SK-N-SH (cell line): ENCODE results near the gene NPW. TPM values are rescaled to one million over a fixed set of nuclear protein-coding genes. Genes with fewer than 3 reads are reported as not detected.

Source experiments
- CTCF ChIA-PET: fragments of 300-600, 350-600 bp; formaldehyde crosslinking; extraction: SDS; loops from one replicate; lab custom pipeline; 2021; lab: Yijun Ruan, JAX
- POLR2A ChIA-PET: fragments of 350-600 bp; sonication (Branson Sonifier 250); formaldehyde crosslinking; extraction: SDS; loops from one replicate; lab custom pipeline; 2020; ENCODE audit warnings: antibody characterized with exemption, inconsistent platforms; lab: Yijun Ruan, JAX
- DNase-seq: peaks from one replicate; pipeline ENCODE4 v3.0.0; 2012
- H2AFZ ChIP-seq: fragments of 200-600 bp; sonication (generic); 2 replicates; pipeline ENCODE4 v1.8.1; 2016; ENCODE audit warnings: antibody characterized with exemption, mild to moderate bottlenecking, low read depth
- H3F3A ChIP-seq: fragments of 200-600 bp; sonication (generic); replicated peaks from 2 replicates; pipeline ENCODE3; 2016; ENCODE audit warnings: antibody characterized with exemption, mild to moderate bottlenecking; ENCODE audit not compliant: insufficient read depth
- H3K27ac ChIP-seq, 2 experiments: fragments of 200-500 bp in 1 of 2; fragments of 200-600 bp in 1 of 2; sonication (Bioruptor generic) in 1 of 2; sonication (generic), shearing (Covaris generic) in 1 of 2; 2 replicates each; pipeline versions ENCODE4 v1.5.1 to v1.6.1; 2014 to 2016; ENCODE audit warnings: low read depth in 2 of 2, inconsistent platforms in 1 of 2, low read length in 1 of 2, mild to moderate bottlenecking in 1 of 2, mixed read lengths in 1 of 2
- H3K27me3 ChIP-seq: fragments of 200-600 bp; sonication (generic), shearing (Covaris generic); 2 replicates; pipeline ENCODE4 v1.6.1; 2016; ENCODE audit warnings: mixed run types; ENCODE audit not compliant: insufficient read depth
- H3K36me3 ChIP-seq, 2 experiments: fragments of 200-500 bp in 1 of 2; fragments of 200-600 bp in 1 of 2; sonication (Bioruptor generic) in 1 of 2; sonication (generic) in 1 of 2; replicated peaks in 1 of 2; 2 replicates each; pipeline versions ENCODE3 to v1.5.1; 2014 to 2016; ENCODE audit warnings: low read length in 1 of 2, mild to moderate bottlenecking in 1 of 2; ENCODE audit not compliant: insufficient read depth in 2 of 2, control insufficient read depth in 1 of 2
- H3K4me1 ChIP-seq, 2 experiments: fragments of 200-500 bp in 1 of 2; fragments of 200-600 bp in 1 of 2; sonication (Bioruptor generic) in 1 of 2; sonication (generic), shearing (Covaris generic) in 1 of 2; 2 replicates each; pipeline versions ENCODE4 v1.5.1 to v1.6.1; 2014 to 2016; ENCODE audit warnings: low read depth in 1 of 2, low read length in 1 of 2, mixed run types in 1 of 2; ENCODE audit not compliant: insufficient read depth in 2 of 2, control insufficient read depth in 1 of 2
- H3K4me2 ChIP-seq: fragments of 200-600 bp; sonication (generic), shearing (Covaris generic); 2 replicates; pipeline ENCODE4 v1.6.1; 2017; ENCODE audit warnings: mixed run types
- H3K4me3 ChIP-seq, 2 experiments: fragments of 200-500 bp in 1 of 2; fragments of 200-600 bp in 1 of 2; sonication (Bioruptor generic) in 1 of 2; sonication (generic), shearing (Covaris generic) in 1 of 2; 2 replicates each; pipeline versions ENCODE4 v1.5.1 to v1.8.1; 2014 to 2016; ENCODE audit warnings: low read depth in 2 of 2, inconsistent platforms in 1 of 2, low read length in 1 of 2, mild to moderate bottlenecking in 1 of 2, mixed read lengths in 1 of 2, moderate library complexity in 1 of 2
- H3K79me2 ChIP-seq: fragments of 200-600 bp; sonication (generic); 2 replicates; pipeline ENCODE4 v1.8.1; 2017; ENCODE audit warnings: mild to moderate bottlenecking; ENCODE audit not compliant: insufficient read depth
- H3K9ac ChIP-seq: fragments of 200-600 bp; sonication (generic); 2 replicates; pipeline ENCODE4 v1.6.1; 2017; ENCODE audit warnings: mixed run types
- H3K9me2 ChIP-seq: fragments of 200-600 bp; sonication (generic); 2 replicates; pipeline ENCODE4 v1.6.1; 2017; ENCODE audit warnings: mixed run types
- H3K9me3 ChIP-seq: fragments of 200-600 bp; sonication (generic); 2 replicates; pipeline ENCODE4 v1.6.1; 2017; ENCODE audit warnings: mixed run types, mild to moderate bottlenecking, moderate library complexity
- H4K20me1 ChIP-seq: fragments of 200-600 bp; sonication (generic); 2 replicates; pipeline ENCODE4 v1.6.1; 2017; ENCODE audit warnings: mild to moderate bottlenecking, mixed run types; ENCODE audit not compliant: insufficient read depth
- FOXM1 ChIP-seq: IDR thresholded peaks from 2 replicates; pipeline ENCODE4 v1.4.0; 2012; ENCODE audit warnings: low read depth, mild to moderate bottlenecking
- GATA2 ChIP-seq: sonication (generic); formaldehyde crosslinking; IDR thresholded peaks from 2 replicates; pipeline ENCODE4 v1.5.0; 2020; ENCODE audit warnings: mild to moderate bottlenecking, missing genetic modification reagents
- IRF3 ChIP-seq: fragments of 150-350 bp; IDR thresholded peaks from 2 replicates; pipeline ENCODE4 v1.6.1; 2016; ENCODE audit warnings: mild to moderate bottlenecking, low read depth, low read length
- PBX3 ChIP-seq: IDR thresholded peaks from 2 replicates; pipeline ENCODE4; 2012
- POLR2AphosphoS5 ChIP-seq: IDR thresholded peaks from 2 replicates; pipeline ENCODE4 v1.6.1; 2012; ENCODE audit warnings: low read depth, low read length
- RXRA ChIP-seq: IDR thresholded peaks from 2 replicates; pipeline ENCODE4 v1.4.0; 2012; ENCODE audit warnings: low read depth, mild to moderate bottlenecking, borderline replicate concordance
- TCF12 ChIP-seq: IDR thresholded peaks from 2 replicates; pipeline ENCODE4 v1.4.0; 2012
- TEAD4 ChIP-seq: IDR thresholded peaks from 2 replicates; pipeline ENCODE4 v1.4.0; 2012; ENCODE audit warnings: mild to moderate bottlenecking, borderline replicate concordance; ENCODE audit not compliant: insufficient read depth
- YY1 ChIP-seq: IDR thresholded peaks from 2 replicates; pipeline ENCODE4 v1.4.0; 2012; ENCODE audit warnings: low read depth, mild to moderate bottlenecking
- WGBS: methylation state at CpG from one replicate; pipeline ENCODE4 v1.1.6; 2017; ENCODE audit warnings: low lambda C conversion rate; 5-methylcytosine and 5-hydroxymethylcytosine counted together
- polyA plus RNA-seq, 3 experiments: library from polyadenylated mRNA; depleted of rRNA; stranded (reverse); fragments of >200 nt; gene quantifications; 2 replicates each; pipeline ENCODE4 v1.2.3, GENCODE V29; 2012
- TF ChIP-seq, protein P1 (sequence below): IDR thresholded peaks from 2 replicates; pipeline ENCODE4 v1.4.0; 2012; ENCODE audit warnings: low read depth, borderline replicate concordance

The NPW gene
- polyA plus RNA-seq, 1 of the 3 experiments (the other 2 are of a cell fraction), result 1.1 TPM

- TF ChIP-seq, protein P1, sequence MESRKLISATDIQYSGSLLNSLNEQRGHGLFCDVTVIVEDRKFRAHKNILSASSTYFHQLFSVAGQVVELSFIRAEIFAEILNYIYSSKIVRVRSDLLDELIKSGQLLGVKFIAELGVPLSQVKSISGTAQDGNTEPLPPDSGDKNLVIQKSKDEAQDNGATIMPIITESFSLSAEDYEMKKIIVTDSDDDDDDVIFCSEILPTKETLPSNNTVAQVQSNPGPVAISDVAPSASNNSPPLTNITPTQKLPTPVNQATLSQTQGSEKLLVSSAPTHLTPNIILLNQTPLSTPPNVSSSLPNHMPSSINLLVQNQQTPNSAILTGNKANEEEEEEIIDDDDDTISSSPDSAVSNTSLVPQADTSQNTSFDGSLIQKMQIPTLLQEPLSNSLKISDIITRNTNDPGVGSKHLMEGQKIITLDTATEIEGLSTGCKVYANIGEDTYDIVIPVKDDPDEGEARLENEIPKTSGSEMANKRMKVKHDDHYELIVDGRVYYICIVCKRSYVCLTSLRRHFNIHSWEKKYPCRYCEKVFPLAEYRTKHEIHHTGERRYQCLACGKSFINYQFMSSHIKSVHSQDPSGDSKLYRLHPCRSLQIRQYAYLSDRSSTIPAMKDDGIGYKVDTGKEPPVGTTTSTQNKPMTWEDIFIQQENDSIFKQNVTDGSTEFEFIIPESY, result no peak
- TF ChIP-seq TEAD4 (no peak), YY1 (no peak)
These were observed 44.0 kb upstream of the NPW start (continued) for GRCh38 chr16:1975432-1976215.

- Histone ChIP-seq H3K4me2 (no peak overlapping the region), H4K20me1 (no peaks in the 10 kb centered on the region), H3F3A (peaks cover 4% of the 10 kb centered on the region), H3K9me2 (no peaks in the 10 kb centered on the region), H3K79me2 (peaks cover 23% of the 10 kb centered on the region), H3K9me3 (no peaks in the 10 kb centered on the region)
- CTCF ChIA-PET, result interaction anchor here (1.3 kb wide), 1 partner anchor 10 kb away, joined by 3 read pairs; no protein-coding TSS in a partner anchor
- POLR2A ChIA-PET, result interaction anchor here (1.6 kb wide), 1 partner anchor 11 kb away, joined by 6 read pairs; the partner anchor contains the start of gene RPS2
- 90% methylated on average over 3 of the region's 8 CpGs for WGBS
- TF ChIP-seq FOXM1 (no peak), TCF12 (no peak), GATA2 (no peak), POLR2AphosphoS5 (no peak), PBX3 (no peak), RXRA (no peak), IRF3 (no peak), TEAD4 (no peak)
- TF ChIP-seq, all 33 proteins: peak for 0
- Histone ChIP-seq H3K9ac (no peak overlapping the region), H3K4me3 (no peak overlapping the region), H3K36me3 (peaks cover 7 to 49% of the 10 kb centered on the region in 2 experiments), H2AFZ (no peak overlapping the region), H3K27ac (no peak overlapping the region), H3K4me1 (peaks cover 0 to 6% of the 10 kb centered on the region in 2 experiments; a peak in 1 of 4 replicates), H3K27me3 (no peaks in the 10 kb centered on the region)
- DNase-seq, result no peak
These were observed 43.4 kb upstream of the NPW start for GRCh38 chr16:1976216-1976520.
